SKM-1 treated with dmso at 0.1 percent for 144 hours (cell line): ENCODE measurements around the gene JAK2.

Source experiments
- DNase-seq: peaks from one replicate; lab custom pipeline; 2025; ENCODE audit not compliant: unreplicated experiment; lab: John Stamatoyannopoulos, UW

JAK2 gene

GRCh38 chr9:5140151-5140550 is 155.1 kb downstream of the JAK2 start:
- DNase-seq, result no peak

DNA sequence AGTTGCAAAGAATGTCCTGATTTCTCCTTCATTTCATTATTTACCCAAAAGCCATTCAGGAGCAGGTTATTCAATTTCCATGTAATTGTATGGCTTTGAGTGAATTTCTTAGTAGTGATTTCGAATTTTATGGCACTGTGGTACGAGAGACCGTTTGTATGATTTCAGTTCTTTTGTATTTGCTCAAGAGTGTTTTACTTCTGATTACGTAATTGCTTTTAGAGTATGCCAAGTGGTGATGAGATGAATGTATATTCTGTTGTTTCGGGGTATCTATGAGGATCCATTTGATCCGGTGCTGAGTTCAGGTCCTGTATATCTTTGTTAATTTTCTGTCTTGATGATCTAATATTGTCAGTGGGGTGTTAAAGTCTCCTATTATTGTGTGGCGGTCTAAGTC is 159.1 kb downstream of the JAK2 start:
- DNase-seq, result no peak

DNA sequence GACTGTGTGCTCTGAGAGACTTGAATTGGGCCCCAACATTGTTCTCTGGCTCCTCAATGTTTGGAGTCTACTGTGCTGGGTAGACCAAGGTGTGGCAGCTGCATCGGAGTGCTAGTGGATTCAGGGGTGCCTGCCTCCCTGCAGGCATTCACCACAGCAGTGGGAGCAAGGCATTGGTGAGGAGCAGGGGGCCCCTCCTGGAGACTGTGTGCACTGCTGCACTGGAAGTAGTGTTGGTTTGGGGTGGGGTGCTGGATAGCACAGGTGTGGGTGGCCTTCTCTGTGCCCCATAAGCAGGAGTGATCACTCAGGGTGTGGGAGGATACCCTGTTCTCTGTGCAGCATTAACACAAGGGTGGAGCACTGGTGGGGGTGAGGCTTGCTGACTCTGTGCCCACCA is 161.2 kb downstream of the JAK2 start:
- DNase-seq, result no peak
